ENCODE data around the gene NCKAP5. TPM values are rescaled to one million over a fixed set of nuclear protein-coding genes. Genes with fewer than 3 reads are reported as not detected.
"Not testable (repeated sequence)": the region's sequence is repeated elsewhere in the genome, so short reads cannot be mapped to it uniquely, and the experiment has no call there.

The NCKAP5 gene
- polyA plus RNA-seq, 2 donors: 2.2 to 3.0 TPM

DNA sequence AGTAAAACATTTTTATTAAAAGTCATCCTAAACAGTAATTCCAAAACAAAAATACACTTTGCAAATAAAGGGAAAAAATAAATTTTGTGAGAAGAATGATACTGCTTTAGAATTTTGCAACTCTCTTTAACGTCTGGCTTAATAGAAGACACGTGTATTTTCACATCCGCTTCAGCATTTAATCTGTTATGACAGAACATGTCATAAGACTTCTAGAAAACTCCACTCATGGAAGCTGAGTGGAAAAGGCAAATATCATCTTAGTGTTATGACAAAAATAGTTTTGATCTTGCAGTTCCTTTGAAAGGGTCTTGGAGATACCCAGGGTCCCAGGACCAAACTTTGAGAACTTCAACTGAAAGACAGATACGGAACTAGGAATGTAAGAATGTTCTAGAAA lies 350.1 kb downstream of the NCKAP5 start:
- WGBS, 2 donors: 61 to 81% methylated on average over 4 of the region's 4 CpGs
- Histone ChIP-seq H3K27ac (ENCODE audit: low read depth in 2 of 2, low read length in 1 of 2) (no peak overlapping the region), H3K9me3 (ENCODE audit: control insufficient read depth in 2 of 2, insufficient read depth in 1 of 2, low read depth in 1 of 2, low read length in 1 of 2) (no peaks in the 10 kb centered on the region), H3K27me3 (ENCODE audit: control insufficient read depth in 1 of 2, insufficient read depth in 2 of 2, low read length in 2 of 2) (no peaks in the 10 kb centered on the region), H3K4me3 (ENCODE audit: low read depth in 1 of 2, low read length in 2 of 2) (no peak overlapping the region), H3K4me1 (ENCODE audit: control insufficient read depth in 2 of 2, insufficient read depth in 2 of 2, low read length in 1 of 2) (no peaks in the 10 kb centered on the region), H3K36me3 (ENCODE audit: control insufficient read depth in 2 of 2, insufficient read depth in 2 of 2, low read length in 1 of 2) (no peaks in the 10 kb centered on the region)

DNA sequence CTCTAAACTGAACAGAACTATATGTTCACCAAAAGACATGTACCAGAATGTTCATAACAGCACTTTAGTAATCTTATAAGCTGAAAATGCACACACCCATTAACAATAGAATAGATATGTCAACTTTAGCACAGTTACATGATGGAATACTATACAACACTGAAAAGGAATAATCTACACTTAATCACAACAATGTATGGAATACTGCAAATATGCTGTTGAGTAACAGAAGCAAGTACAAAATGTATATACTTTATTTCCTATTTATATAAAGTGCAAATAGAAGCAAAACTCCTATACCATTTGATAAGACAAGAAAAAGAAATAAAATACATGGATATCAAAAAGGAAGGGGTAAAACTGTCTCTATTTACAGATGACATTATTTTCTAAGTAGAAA lies 352.8 kb downstream of the NCKAP5 start:
- Histone ChIP-seq H3K4me3 (ENCODE audit: low read depth in 1 of 2, low read length in 2 of 2) (no peak overlapping the region), H3K4me1 (ENCODE audit: control insufficient read depth in 2 of 2, insufficient read depth in 2 of 2, low read length in 1 of 2) (no peaks in the 10 kb centered on the region), H3K27ac (ENCODE audit: low read depth in 2 of 2, low read length in 1 of 2) (no peak overlapping the region), H3K36me3 (ENCODE audit: control insufficient read depth in 2 of 2, insufficient read depth in 2 of 2, low read length in 1 of 2) (no peaks in the 10 kb centered on the region), H3K9me3 (ENCODE audit: control insufficient read depth in 2 of 2, insufficient read depth in 1 of 2, low read depth in 1 of 2, low read length in 1 of 2) (no peaks in the 10 kb centered on the region), H3K27me3 (ENCODE audit: control insufficient read depth in 1 of 2, insufficient read depth in 2 of 2, low read length in 2 of 2) (no peaks in the 10 kb centered on the region)

GRCh38 chr2:133213651-133214050 lies 354.6 kb downstream of the NCKAP5 start:
- WGBS, 2 donors: 68 to 81% methylated on average over 5 of the region's 5 CpGs
- Histone ChIP-seq H3K9me3 (ENCODE audit: control insufficient read depth in 2 of 2, insufficient read depth in 1 of 2, low read depth in 1 of 2, low read length in 1 of 2) (no peaks in the 10 kb centered on the region), H3K4me3 (ENCODE audit: low read depth in 1 of 2, low read length in 2 of 2) (no peak overlapping the region), H3K27ac (ENCODE audit: low read depth in 2 of 2, low read length in 1 of 2) (no peak overlapping the region), H3K36me3 (ENCODE audit: control insufficient read depth in 2 of 2, insufficient read depth in 2 of 2, low read length in 1 of 2) (no peaks in the 10 kb centered on the region), H3K4me1 (ENCODE audit: control insufficient read depth in 2 of 2, insufficient read depth in 2 of 2, low read length in 1 of 2) (no peaks in the 10 kb centered on the region), H3K27me3 (ENCODE audit: control insufficient read depth in 1 of 2, insufficient read depth in 2 of 2, low read length in 2 of 2) (no peaks in the 10 kb centered on the region)

DNA sequence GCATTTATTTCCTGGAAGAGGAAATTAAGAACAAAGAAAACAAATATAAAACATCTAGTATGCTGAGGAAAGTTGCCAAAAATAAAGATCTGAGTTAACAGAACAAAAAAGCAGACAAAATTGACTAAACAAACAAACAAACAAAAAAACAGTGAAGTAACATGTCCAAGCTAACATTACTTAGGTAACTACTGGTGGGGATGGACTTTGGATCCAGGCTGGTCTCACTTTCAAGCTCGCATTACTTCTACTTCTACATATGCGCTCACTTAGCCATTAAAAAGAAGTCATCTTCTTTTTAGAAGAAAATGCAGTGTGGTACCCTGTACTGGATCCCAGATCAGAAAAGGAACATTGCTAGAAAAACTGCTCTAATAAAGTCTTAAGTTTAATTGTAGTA lies 358.9 kb downstream of the NCKAP5 start:
- no peak overlapping the region for H3K4me3 ChIP-seq (ENCODE audit: low read depth in 1 of 2, low read length in 2 of 2)
- H3K27ac ChIP-seq (ENCODE audit: low read depth in 2 of 2, low read length in 1 of 2): no peak overlapping the region
- H3K4me1 ChIP-seq (ENCODE audit: control insufficient read depth in 2 of 2, insufficient read depth in 2 of 2, low read length in 1 of 2): no peaks in the 10 kb centered on the region
- WGBS, 2 donors: 96 to 97% methylated on average over 2 of the region's 2 CpGs
- no peaks in the 10 kb centered on the region for H3K36me3 ChIP-seq (ENCODE audit: control insufficient read depth in 2 of 2, insufficient read depth in 2 of 2, low read length in 1 of 2)
- H3K27me3 ChIP-seq (ENCODE audit: control insufficient read depth in 1 of 2, insufficient read depth in 2 of 2, low read length in 2 of 2): no peaks in the 10 kb centered on the region
- peaks cover 0 to 2% of the 10 kb centered on the region in 2 donors for H3K9me3 ChIP-seq (ENCODE audit: control insufficient read depth in 2 of 2, insufficient read depth in 1 of 2, low read depth in 1 of 2, low read length in 1 of 2)

- H3K27me3 ChIP-seq (ENCODE audit: control insufficient read depth in 1 of 2, insufficient read depth in 2 of 2, low read length in 2 of 2); H3K27ac ChIP-seq (ENCODE audit: low read depth in 2 of 2, low read length in 1 of 2); H3K36me3 ChIP-seq (ENCODE audit: control insufficient read depth in 2 of 2, insufficient read depth in 2 of 2, low read length in 1 of 2); H3K4me3 ChIP-seq (ENCODE audit: low read depth in 1 of 2, low read length in 2 of 2); H3K9me3 ChIP-seq (ENCODE audit: control insufficient read depth in 2 of 2, insufficient read depth in 1 of 2, low read depth in 1 of 2, low read length in 1 of 2); H3K4me1 ChIP-seq (ENCODE audit: control insufficient read depth in 2 of 2, insufficient read depth in 2 of 2, low read length in 1 of 2): not testable (repeated sequence)
- WGBS, 2 donors: 87 to 93% methylated on average over 7 of the region's 7 CpGs
Observed at GRCh38 chr2:133206666-133207065, 361.6 kb downstream of the NCKAP5 start.

DNA sequence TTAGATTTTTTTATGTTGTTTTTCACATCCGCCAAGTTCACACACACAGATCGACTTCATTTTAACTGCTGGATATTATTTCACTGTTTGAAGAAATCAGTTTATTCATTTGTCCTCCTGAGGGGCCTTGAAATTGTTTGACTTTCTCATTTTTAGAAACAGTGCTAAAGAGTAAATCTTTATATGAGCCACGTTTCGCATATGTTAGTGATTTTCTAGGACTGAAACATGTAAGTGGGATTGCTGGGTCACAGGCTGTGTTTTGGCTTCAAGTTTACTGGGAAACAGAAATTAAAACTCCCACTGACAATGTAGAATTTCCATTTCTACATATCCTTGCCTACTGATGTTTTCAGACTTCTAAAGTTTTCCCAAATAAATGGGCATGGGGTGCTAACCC lies 363.8 kb downstream of the NCKAP5 start:
- H3K27me3 ChIP-seq (ENCODE audit: control insufficient read depth in 1 of 2, insufficient read depth in 2 of 2, low read length in 2 of 2): no peaks in the 10 kb centered on the region
- 78 to 82% methylated on average over 4 of the region's 4 CpGs for WGBS, 2 donors
- H3K4me3 ChIP-seq (ENCODE audit: low read depth in 1 of 2, low read length in 2 of 2): no peak overlapping the region
- peaks cover 0 to 2% of the 10 kb centered on the region in 2 donors for H3K9me3 ChIP-seq (ENCODE audit: control insufficient read depth in 2 of 2, insufficient read depth in 1 of 2, low read depth in 1 of 2, low read length in 1 of 2)
- H3K27ac ChIP-seq (ENCODE audit: low read depth in 2 of 2, low read length in 1 of 2): no peak overlapping the region
- no peaks in the 10 kb centered on the region for H3K36me3 ChIP-seq (ENCODE audit: control insufficient read depth in 2 of 2, insufficient read depth in 2 of 2, low read length in 1 of 2)
- no peaks in the 10 kb centered on the region for H3K4me1 ChIP-seq (ENCODE audit: control insufficient read depth in 2 of 2, insufficient read depth in 2 of 2, low read length in 1 of 2)

GRCh38 chr2:133200684-133201421 lies 367.4 kb downstream of the NCKAP5 start:
- H3K4me3 ChIP-seq (ENCODE audit: low read depth in 1 of 2, low read length in 2 of 2): no peak overlapping the region
- H3K4me1 ChIP-seq (ENCODE audit: control insufficient read depth in 2 of 2, insufficient read depth in 2 of 2, low read length in 1 of 2): no peaks in the 10 kb centered on the region
- no peaks in the 10 kb centered on the region for H3K9me3 ChIP-seq (ENCODE audit: control insufficient read depth in 2 of 2, insufficient read depth in 1 of 2, low read depth in 1 of 2, low read length in 1 of 2)
- no peaks in the 10 kb centered on the region for H3K27me3 ChIP-seq (ENCODE audit: control insufficient read depth in 1 of 2, insufficient read depth in 2 of 2, low read length in 2 of 2)
- 75 to 77% methylated on average over 8 of the region's 8 CpGs for WGBS, 2 donors
- no peaks in the 10 kb centered on the region for H3K36me3 ChIP-seq (ENCODE audit: control insufficient read depth in 2 of 2, insufficient read depth in 2 of 2, low read length in 1 of 2)
- H3K27ac ChIP-seq (ENCODE audit: low read depth in 2 of 2, low read length in 1 of 2): no peak overlapping the region

DNA sequence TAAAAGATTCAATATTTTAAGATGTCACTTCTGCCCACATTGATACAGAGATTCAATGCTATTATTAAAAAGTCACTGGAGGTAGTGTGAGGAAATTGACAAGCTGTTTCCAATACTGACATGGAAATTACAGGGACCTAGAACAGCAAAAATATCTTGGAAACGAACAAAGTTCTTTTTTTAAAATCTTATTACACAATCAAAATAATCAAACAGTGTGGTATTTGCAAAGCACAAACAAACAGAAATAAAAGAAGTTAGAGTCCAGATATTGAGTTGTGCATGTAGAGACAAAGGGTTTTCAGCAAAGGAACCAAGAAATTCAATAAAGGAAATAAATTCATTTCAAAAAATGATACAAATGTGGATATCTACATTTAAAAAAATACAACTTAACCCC lies 369.6 kb downstream of the NCKAP5 start:
- H3K9me3 ChIP-seq (ENCODE audit: control insufficient read depth in 2 of 2, insufficient read depth in 1 of 2, low read depth in 1 of 2, low read length in 1 of 2): no peaks in the 10 kb centered on the region
- 33 to 40% methylated on average over 1 of the region's 1 CpG for WGBS, 2 donors
- no peaks in the 10 kb centered on the region for H3K27me3 ChIP-seq (ENCODE audit: control insufficient read depth in 1 of 2, insufficient read depth in 2 of 2, low read length in 2 of 2)
- H3K36me3 ChIP-seq (ENCODE audit: control insufficient read depth in 2 of 2, insufficient read depth in 2 of 2, low read length in 1 of 2): no peaks in the 10 kb centered on the region
- H3K27ac ChIP-seq (ENCODE audit: low read depth in 2 of 2, low read length in 1 of 2): no peak overlapping the region
- H3K4me3 ChIP-seq (ENCODE audit: low read depth in 1 of 2, low read length in 2 of 2): no peak overlapping the region
- no peaks in the 10 kb centered on the region for H3K4me1 ChIP-seq (ENCODE audit: control insufficient read depth in 2 of 2, insufficient read depth in 2 of 2, low read length in 1 of 2)

DNA sequence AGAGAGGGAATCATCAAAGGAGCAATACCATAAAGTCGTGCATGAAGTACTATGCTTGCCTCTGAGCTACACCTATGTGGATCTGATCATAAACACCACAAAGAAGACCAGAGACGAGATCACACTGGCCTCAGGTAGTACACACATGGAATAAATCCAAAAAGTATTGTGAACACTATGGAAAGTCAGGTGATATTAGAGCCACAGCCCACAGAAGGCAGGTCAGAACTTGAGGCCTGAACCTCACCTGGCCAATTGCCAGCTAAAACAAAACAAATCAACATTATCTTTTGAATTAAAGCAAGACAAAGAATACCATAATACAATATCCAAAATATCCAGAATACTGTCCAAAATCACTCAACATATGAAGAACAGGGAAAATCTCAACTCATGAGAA lies 371.1 kb downstream of the NCKAP5 start:
- Histone ChIP-seq H3K27me3 (ENCODE audit: control insufficient read depth in 1 of 2, insufficient read depth in 2 of 2, low read length in 2 of 2) (no peaks in the 10 kb centered on the region), H3K27ac (ENCODE audit: low read depth in 2 of 2, low read length in 1 of 2) (no peak overlapping the region), H3K36me3 (ENCODE audit: control insufficient read depth in 2 of 2, insufficient read depth in 2 of 2, low read length in 1 of 2) (no peaks in the 10 kb centered on the region), H3K9me3 (ENCODE audit: control insufficient read depth in 2 of 2, insufficient read depth in 1 of 2, low read depth in 1 of 2, low read length in 1 of 2) (no peaks in the 10 kb centered on the region), H3K4me1 (ENCODE audit: control insufficient read depth in 2 of 2, insufficient read depth in 2 of 2, low read length in 1 of 2) (no peaks in the 10 kb centered on the region), H3K4me3 (ENCODE audit: low read depth in 1 of 2, low read length in 2 of 2) (no peak overlapping the region)
- WGBS, 2 donors: 48 to 63% methylated on average over 2 of the region's 2 CpGs

DNA sequence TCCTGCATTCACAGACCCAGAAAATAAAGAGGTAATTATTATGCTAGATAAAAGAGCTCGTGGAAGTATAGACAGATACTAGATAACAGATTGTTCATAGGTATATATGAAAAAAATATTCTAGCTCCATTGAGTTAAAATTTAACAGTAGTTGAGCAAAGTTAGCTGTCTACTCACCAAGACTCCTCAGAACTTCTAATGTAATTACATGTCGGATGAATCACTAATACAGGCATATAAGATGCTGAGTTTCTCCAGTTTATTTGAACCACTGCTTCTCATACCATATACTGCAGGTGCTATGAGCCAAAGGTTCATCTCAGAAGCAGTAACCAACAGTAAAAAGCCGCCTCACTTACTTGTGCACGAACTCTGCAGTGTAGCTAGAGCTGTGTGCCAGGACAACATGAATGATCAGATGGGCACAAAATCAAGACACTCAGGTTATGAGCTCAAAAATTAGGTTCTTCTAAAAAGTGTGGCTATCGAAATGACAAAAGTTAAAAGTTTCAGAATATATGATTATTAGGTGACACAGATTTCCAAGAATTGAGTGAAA lies 373.4 kb downstream of the NCKAP5 start:
- Histone ChIP-seq H3K4me1 (ENCODE audit: control insufficient read depth in 2 of 2, insufficient read depth in 2 of 2, low read length in 1 of 2) (no peaks in the 10 kb centered on the region), H3K36me3 (ENCODE audit: control insufficient read depth in 2 of 2, insufficient read depth in 2 of 2, low read length in 1 of 2) (no peaks in the 10 kb centered on the region), H3K27ac (ENCODE audit: low read depth in 2 of 2, low read length in 1 of 2) (no peak overlapping the region), H3K4me3 (ENCODE audit: low read depth in 1 of 2, low read length in 2 of 2) (no peak overlapping the region), H3K27me3 (ENCODE audit: control insufficient read depth in 1 of 2, insufficient read depth in 2 of 2, low read length in 2 of 2) (no peaks in the 10 kb centered on the region), H3K9me3 (ENCODE audit: control insufficient read depth in 2 of 2, insufficient read depth in 1 of 2, low read depth in 1 of 2, low read length in 1 of 2) (no peaks in the 10 kb centered on the region)
- WGBS, 2 donors: 85 to 89% methylated on average over 5 of the region's 5 CpGs

All from esophagus (tissue), 2 donors.